PFSK-1 (cell line): ENCODE results near the gene KLHL5.

ENCODE experiments used
- FOXP2 ChIP-seq: optimal IDR thresholded peaks from 2 replicates; pipeline ENCODE3; 2011; ENCODE audit warnings: borderline replicate concordance, control low read depth, inconsistent platforms; ENCODE audit not compliant: insufficient read depth; ENCODE audit errors: extremely low read length, extremely low read depth
- POLR2AphosphoS5 ChIP-seq: IDR thresholded peaks from 2 replicates; pipeline ENCODE4 v1.6.1; 2012; ENCODE audit warnings: low read depth, mild to moderate bottlenecking, control low read depth, low read length, moderate library complexity
- REST ChIP-seq, 2 experiments: IDR thresholded peaks; 2 replicates each; pipeline versions ENCODE4 v1.6.1 to v1.8.0; 2011 to 2012; ENCODE audit warnings: low read depth in 2 of 2, low read length in 2 of 2, control low read depth in 1 of 2, inconsistent platforms in 1 of 2, mild to moderate bottlenecking in 1 of 2, moderate library complexity in 1 of 2; ENCODE audit not compliant: insufficient read depth in 1 of 2
- SIN3A ChIP-seq: IDR thresholded peaks from 2 replicates; pipeline ENCODE4 v1.6.1; 2012; ENCODE audit warnings: mild to moderate bottlenecking, low read length, moderate library complexity, borderline replicate concordance; ENCODE audit not compliant: insufficient read depth
- TAF1 ChIP-seq: IDR thresholded peaks from 2 replicates; pipeline ENCODE4 v1.6.1; 2012; ENCODE audit warnings: low read length, control low read depth, borderline replicate concordance; ENCODE audit not compliant: insufficient read depth

The KLHL5 gene

DNA sequence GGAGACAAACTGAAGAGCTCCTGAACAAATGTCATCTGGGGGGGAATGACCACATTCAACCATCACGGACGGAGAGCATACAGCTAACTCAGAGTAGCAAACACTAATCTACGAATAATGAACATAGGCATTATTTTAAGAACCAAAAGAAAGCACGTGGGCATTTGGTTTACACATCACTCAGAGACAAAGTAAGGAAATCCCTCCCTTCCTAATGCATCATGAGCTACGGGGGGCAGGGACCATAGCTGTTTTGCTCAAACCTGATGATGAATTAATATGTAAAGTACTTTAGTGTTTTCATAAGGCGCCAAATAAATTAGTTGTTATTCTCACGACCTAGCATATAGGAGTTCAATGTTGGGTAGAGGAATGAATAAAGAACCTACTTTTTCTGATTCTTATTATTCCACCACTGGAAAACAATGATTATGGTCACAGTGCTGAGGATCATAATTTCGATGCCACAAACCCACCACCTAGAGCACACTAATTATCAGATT lies 18.1 kb upstream of the KLHL5 start:
- no peak for TF ChIP-seq REST (IDR thresholded peaks at IDR 0.05; ENCODE audit: insufficient read depth in 1 of 2, low read depth in 2 of 2, low read length in 2 of 2)
- no peak for TF ChIP-seq SIN3A
- TF ChIP-seq POLR2AphosphoS5, result no peak
- no peak for TF ChIP-seq TAF1
- no peak for TF ChIP-seq FOXP2

DNA sequence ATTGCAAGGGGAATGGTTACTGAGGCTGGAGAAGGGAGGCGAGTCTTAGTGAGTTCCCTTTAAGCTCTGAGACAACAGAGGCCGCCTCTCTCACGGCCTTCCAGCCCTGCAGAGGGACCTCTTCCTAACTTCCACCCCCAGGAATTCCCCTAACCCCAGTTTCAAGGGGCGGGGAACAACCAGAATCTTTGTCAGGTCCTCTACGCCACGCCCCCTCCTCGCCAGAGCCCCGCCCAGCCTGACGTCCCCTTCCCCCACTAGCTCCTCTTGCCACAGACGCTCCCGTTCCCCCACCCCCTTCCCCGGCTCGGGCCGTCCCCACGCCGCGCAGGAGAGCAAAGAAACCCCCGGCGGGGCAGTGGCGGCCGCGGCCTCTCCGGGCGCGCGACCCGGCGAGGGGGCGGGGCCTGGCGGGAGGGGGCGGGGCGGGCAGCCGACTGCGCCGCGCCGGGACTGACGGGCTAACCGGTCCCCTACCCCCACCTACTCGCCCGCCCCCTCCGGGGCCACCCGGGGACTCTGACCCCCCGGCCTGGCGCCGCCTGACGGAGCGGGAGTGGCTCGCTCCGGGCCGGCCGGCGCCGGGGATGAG lies 17.6 kb upstream of the KLHL5 start:
- TF ChIP-seq REST (IDR thresholded peaks at IDR 0.05; ENCODE audit: insufficient read depth in 1 of 2, low read depth in 2 of 2, low read length in 2 of 2) (no peak), TAF1 (0 out of 2 replicates have a peak, but pooled peaks have one; percentile 28)

GRCh38 chr4:39044956-39045826 lies 16.8 kb upstream of the KLHL5 start:
- TF ChIP-seq FOXP2 (no peak), REST (IDR thresholded peaks at IDR 0.05; ENCODE audit: insufficient read depth in 1 of 2, low read depth in 2 of 2, low read length in 2 of 2) (0 out of 4 replicates have a peak, but pooled peaks of 1 of the 2 experiments have one; percentile 8)

GRCh38 chr4:39045827-39046221 lies 16.2 kb upstream of the KLHL5 start:
- TF ChIP-seq TAF1, result no peak
- no peak for TF ChIP-seq REST (IDR thresholded peaks at IDR 0.05; ENCODE audit: insufficient read depth in 1 of 2, low read depth in 2 of 2, low read length in 2 of 2)
- TF ChIP-seq SIN3A, result no peak
- TF ChIP-seq FOXP2, result no peak
